Neural cell (in vitro differentiated cells): ENCODE measurements around the gene ATP1A2. TPM values are rescaled to one million over a fixed set of nuclear protein-coding genes. Genes with fewer than 3 reads are reported as not detected.

Experiments used
- H2AFZ ChIP-seq: fragments of 200-600, 300-800 bp; sonication (generic), shearing (Covaris generic); 2 replicates; pipeline ENCODE4 v1.6.0; 2014; ENCODE audit warnings: low read depth, mild to moderate bottlenecking, antibody characterized with exemption, low read length, moderate library complexity
- H3F3A ChIP-seq: fragments of 200-600 bp; shearing (Covaris generic); 2 replicates; pipeline ENCODE4 v1.6.1; 2016; ENCODE audit warnings: mild to moderate bottlenecking, moderate library complexity, mixed read lengths, antibody characterized with exemption, low read length; ENCODE audit not compliant: insufficient read depth, poor library complexity, severe bottlenecking
- H3K27ac ChIP-seq: fragments of 200-600, 300-800 bp; sonication (generic), shearing (Covaris generic); 2 replicates; pipeline ENCODE4 v1.5.1; 2014; ENCODE audit warnings: mild to moderate bottlenecking, low read length, moderate library complexity
- H3K27me3 ChIP-seq: fragments of 300-800, 200-600 bp; sonication (generic), shearing (Covaris generic); 2 replicates; pipeline ENCODE4 v1.6.0; 2014; ENCODE audit warnings: mild to moderate bottlenecking, low read depth, low read length, moderate library complexity; ENCODE audit not compliant: insufficient read depth
- H3K36me3 ChIP-seq: fragments of 300-800, 200-600 bp; sonication (generic), shearing (Covaris generic); 2 replicates; pipeline ENCODE4 v1.5.1; 2014; ENCODE audit warnings: mild to moderate bottlenecking, antibody characterized with exemption, low read length, moderate library complexity; ENCODE audit not compliant: insufficient read depth
- H3K4me2 ChIP-seq: fragments of 300-800, 200-600 bp; sonication (generic), shearing (Covaris generic); 2 replicates; pipeline ENCODE4 v1.6.0; 2014; ENCODE audit warnings: mild to moderate bottlenecking, low read length
- H3K4me3 ChIP-seq: fragments of 300-800, 200-600 bp; sonication (generic), shearing (Covaris generic); 2 replicates; pipeline ENCODE4 v1.5.1; 2014; ENCODE audit warnings: mild to moderate bottlenecking, low read length, moderate library complexity
- H3K79me2 ChIP-seq: fragments of 200-600 bp; shearing (Covaris generic); replicated peaks from 2 replicates; pipeline ENCODE4 v1.6.0; 2014; ENCODE audit warnings: mild to moderate bottlenecking, low read length, moderate library complexity; ENCODE audit not compliant: insufficient read depth
- H3K9ac ChIP-seq: fragments of 300-800, 200-600 bp; sonication (generic), shearing (Covaris generic); 2 replicates; pipeline ENCODE4 v1.6.1; 2016; ENCODE audit warnings: mild to moderate bottlenecking, low read length, mixed read lengths
- H3K9me2 ChIP-seq: fragments of 200-600 bp; shearing (Covaris generic); 2 replicates; pipeline ENCODE4 v1.6.1; 2016; ENCODE audit warnings: mild to moderate bottlenecking, low read length, mixed read lengths; ENCODE audit not compliant: insufficient read depth
- H3K9me3 ChIP-seq: fragments of 200-600, 300-800 bp; sonication (generic), shearing (Covaris generic); 2 replicates; pipeline ENCODE4 v1.6.1; 2016; ENCODE audit warnings: mild to moderate bottlenecking, mixed run types, low read length, moderate library complexity, mixed read lengths
- H4K20me1 ChIP-seq: fragments of 200-600 bp; shearing (Covaris generic); 2 replicates; pipeline ENCODE4 v1.6.1; 2016; ENCODE audit warnings: mild to moderate bottlenecking, mixed run types; ENCODE audit not compliant: insufficient read depth
- EP300 ChIP-seq: fragments of 450-650 bp; conservative IDR thresholded peaks from 2 replicates; pipeline ENCODE4 v1.6.1; 2014; ENCODE audit warnings: antibody characterized with exemption, mild to moderate bottlenecking, moderate library complexity; ENCODE audit not compliant: poor library complexity, severe bottlenecking
- EZH2 ChIP-seq: fragments of 200-600, 300-800 bp; shearing (Covaris generic), sonication (generic); IDR thresholded peaks from 2 replicates; pipeline ENCODE4 v1.6.1; 2014; ENCODE audit warnings: antibody characterized with exemption, low read length, borderline replicate concordance, mild to moderate bottlenecking; ENCODE audit not compliant: insufficient read depth, poor library complexity, severe bottlenecking
- MXI1 ChIP-seq: fragments of 450-650 bp; conservative IDR thresholded peaks from 2 replicates; pipeline ENCODE4 v1.6.1; 2014; ENCODE audit warnings: antibody characterized with exemption, mild to moderate bottlenecking; ENCODE audit not compliant: poor library complexity, severe bottlenecking
- POLR2AphosphoS5 ChIP-seq: IDR thresholded peaks from 2 replicates; pipeline ENCODE4 v1.6.1; 2012
- RAD21 ChIP-seq: fragments of 450-650 bp; conservative IDR thresholded peaks from 2 replicates; pipeline ENCODE4 v1.6.1; 2014; ENCODE audit warnings: antibody characterized with exemption, mild to moderate bottlenecking, moderate library complexity
- SMC3 ChIP-seq: fragments of 450-650 bp; conservative IDR thresholded peaks from 2 replicates; pipeline ENCODE4 v1.6.1; 2014; ENCODE audit warnings: antibody characterized with exemption, mild to moderate bottlenecking, moderate library complexity; ENCODE audit not compliant: poor library complexity
- TAF1 ChIP-seq: IDR thresholded peaks from 2 replicates; pipeline ENCODE4 v1.6.1; 2012; ENCODE audit warnings: low read depth
- polyA plus RNA-seq: library from polyadenylated mRNA; depleted of rRNA; stranded (reverse); fragments of >200 nt; gene quantifications from 2 replicates; pipeline ENCODE4 v1.2.3, GENCODE V29; 2014
- TF ChIP-seq, protein P1 (sequence below): IDR thresholded peaks from 2 replicates; pipeline ENCODE4 v1.6.1; 2012; ENCODE audit warnings: borderline replicate concordance
- TF ChIP-seq, protein P2 (sequence below): fragments of 450-650 bp; IDR thresholded peaks from 2 replicates; pipeline ENCODE4 v1.5.1; 2014; ENCODE audit warnings: antibody characterized with exemption, mild to moderate bottlenecking, moderate library complexity; ENCODE audit not compliant: poor library complexity, severe bottlenecking

ATP1A2 gene
- polyA plus RNA-seq, 1 donor from 2014 or later = 0.12 TPM

DNA sequence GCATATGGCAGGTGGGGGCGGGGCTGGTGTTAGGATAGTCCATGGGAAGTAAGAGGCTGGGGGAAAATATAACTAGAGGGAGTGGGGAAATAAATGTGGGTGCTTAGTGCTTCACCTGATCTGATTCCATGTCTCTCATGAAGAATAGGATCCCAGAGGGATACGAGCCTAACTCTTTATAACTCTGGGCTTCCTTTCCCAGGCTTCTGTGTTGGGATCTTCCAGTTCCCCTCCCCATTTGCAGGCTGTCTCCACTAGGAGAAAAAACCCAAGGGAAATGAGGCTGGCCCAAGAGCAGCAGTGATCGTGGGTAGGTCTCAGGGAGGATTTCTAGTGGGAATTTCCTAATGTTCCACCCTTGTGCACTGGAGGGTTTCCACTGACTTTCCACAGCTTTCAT lies 32.6 kb upstream of the ATP1A2 start:
- no peaks in the 10 kb centered on the region for H3F3A ChIP-seq
- H3K9ac ChIP-seq = no peak overlapping the region
- H3K36me3 ChIP-seq = no peaks in the 10 kb centered on the region
- H3K79me2 ChIP-seq = no peaks in the 10 kb centered on the region
- no peak overlapping the region for H3K4me2 ChIP-seq
- no peak overlapping the region for H3K4me3 ChIP-seq
- TF ChIP-seq EP300 (no peak), TAF1 (no peak), SMC3 (no peak), EZH2 (no peak), MXI1 (no peak), RAD21 (no peak), POLR2AphosphoS5 (no peak)
- TF ChIP-seq, protein P1, sequence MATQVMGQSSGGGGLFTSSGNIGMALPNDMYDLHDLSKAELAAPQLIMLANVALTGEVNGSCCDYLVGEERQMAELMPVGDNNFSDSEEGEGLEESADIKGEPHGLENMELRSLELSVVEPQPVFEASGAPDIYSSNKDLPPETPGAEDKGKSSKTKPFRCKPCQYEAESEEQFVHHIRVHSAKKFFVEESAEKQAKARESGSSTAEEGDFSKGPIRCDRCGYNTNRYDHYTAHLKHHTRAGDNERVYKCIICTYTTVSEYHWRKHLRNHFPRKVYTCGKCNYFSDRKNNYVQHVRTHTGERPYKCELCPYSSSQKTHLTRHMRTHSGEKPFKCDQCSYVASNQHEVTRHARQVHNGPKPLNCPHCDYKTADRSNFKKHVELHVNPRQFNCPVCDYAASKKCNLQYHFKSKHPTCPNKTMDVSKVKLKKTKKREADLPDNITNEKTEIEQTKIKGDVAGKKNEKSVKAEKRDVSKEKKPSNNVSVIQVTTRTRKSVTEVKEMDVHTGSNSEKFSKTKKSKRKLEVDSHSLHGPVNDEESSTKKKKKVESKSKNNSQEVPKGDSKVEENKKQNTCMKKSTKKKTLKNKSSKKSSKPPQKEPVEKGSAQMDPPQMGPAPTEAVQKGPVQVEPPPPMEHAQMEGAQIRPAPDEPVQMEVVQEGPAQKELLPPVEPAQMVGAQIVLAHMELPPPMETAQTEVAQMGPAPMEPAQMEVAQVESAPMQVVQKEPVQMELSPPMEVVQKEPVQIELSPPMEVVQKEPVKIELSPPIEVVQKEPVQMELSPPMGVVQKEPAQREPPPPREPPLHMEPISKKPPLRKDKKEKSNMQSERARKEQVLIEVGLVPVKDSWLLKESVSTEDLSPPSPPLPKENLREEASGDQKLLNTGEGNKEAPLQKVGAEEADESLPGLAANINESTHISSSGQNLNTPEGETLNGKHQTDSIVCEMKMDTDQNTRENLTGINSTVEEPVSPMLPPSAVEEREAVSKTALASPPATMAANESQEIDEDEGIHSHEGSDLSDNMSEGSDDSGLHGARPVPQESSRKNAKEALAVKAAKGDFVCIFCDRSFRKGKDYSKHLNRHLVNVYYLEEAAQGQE = no peak
- TF ChIP-seq, protein P2, sequence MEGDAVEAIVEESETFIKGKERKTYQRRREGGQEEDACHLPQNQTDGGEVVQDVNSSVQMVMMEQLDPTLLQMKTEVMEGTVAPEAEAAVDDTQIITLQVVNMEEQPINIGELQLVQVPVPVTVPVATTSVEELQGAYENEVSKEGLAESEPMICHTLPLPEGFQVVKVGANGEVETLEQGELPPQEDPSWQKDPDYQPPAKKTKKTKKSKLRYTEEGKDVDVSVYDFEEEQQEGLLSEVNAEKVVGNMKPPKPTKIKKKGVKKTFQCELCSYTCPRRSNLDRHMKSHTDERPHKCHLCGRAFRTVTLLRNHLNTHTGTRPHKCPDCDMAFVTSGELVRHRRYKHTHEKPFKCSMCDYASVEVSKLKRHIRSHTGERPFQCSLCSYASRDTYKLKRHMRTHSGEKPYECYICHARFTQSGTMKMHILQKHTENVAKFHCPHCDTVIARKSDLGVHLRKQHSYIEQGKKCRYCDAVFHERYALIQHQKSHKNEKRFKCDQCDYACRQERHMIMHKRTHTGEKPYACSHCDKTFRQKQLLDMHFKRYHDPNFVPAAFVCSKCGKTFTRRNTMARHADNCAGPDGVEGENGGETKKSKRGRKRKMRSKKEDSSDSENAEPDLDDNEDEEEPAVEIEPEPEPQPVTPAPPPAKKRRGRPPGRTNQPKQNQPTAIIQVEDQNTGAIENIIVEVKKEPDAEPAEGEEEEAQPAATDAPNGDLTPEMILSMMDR = no peak
- no peak overlapping the region for H2AFZ ChIP-seq
- no peak overlapping the region for H3K27ac ChIP-seq
- H3K9me2 ChIP-seq = no peaks in the 10 kb centered on the region
- H3K9me3 ChIP-seq = no peaks in the 10 kb centered on the region
- no peaks in the 10 kb centered on the region for H4K20me1 ChIP-seq
- peaks cover 7% of the 10 kb centered on the region for H3K27me3 ChIP-seq

DNA sequence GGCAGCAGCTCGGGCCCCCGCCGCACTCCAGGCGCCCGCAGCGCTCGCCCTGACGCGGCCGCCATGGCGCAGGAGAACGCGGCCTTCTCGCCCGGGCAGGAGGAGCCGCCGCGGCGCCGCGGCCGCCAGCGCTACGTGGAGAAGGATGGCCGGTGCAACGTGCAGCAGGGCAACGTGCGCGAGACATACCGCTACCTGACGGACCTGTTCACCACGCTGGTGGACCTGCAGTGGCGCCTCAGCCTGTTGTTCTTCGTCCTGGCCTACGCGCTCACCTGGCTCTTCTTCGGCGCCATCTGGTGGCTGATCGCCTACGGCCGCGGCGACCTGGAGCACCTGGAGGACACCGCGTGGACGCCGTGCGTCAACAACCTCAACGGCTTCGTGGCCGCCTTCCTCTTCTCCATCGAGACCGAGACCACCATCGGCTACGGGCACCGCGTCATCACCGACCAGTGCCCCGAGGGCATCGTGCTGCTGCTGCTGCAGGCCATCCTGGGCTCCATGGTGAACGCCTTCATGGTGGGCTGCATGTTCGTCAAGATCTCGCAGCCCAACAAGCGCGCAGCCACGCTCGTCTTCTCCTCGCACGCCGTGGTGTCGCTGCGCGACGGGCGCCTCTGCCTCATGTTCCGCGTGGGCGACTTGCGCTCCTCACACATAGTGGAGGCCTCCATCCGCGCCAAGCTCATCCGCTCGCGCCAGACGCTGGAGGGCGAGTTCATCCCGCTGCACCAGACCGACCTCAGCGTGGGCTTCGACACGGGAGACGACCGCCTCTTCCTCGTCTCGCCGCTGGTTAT lies 31.4 kb upstream of the ATP1A2 start:
- Histone ChIP-seq H3K27me3 (peaks cover 7% of the 10 kb centered on the region), H3F3A (no peaks in the 10 kb centered on the region), H3K9me3 (no peaks in the 10 kb centered on the region), H3K9me2 (no peaks in the 10 kb centered on the region), H3K4me2 (no peak overlapping the region), H3K36me3 (no peaks in the 10 kb centered on the region), H3K27ac (no peak overlapping the region), H3K79me2 (no peaks in the 10 kb centered on the region), H4K20me1 (no peaks in the 10 kb centered on the region), H3K9ac (no peak overlapping the region), H2AFZ (no peak overlapping the region), H3K4me3 (no peak overlapping the region)
- TF ChIP-seq TAF1 (no peak), RAD21 (no peak), SMC3 (peak; percentile 46), POLR2AphosphoS5 (no peak)
- TF ChIP-seq, protein P1 = no peak
- TF ChIP-seq, protein P2 = peak; percentile 47
